Large intestine (tissue), 3 donors: ENCODE data around the gene SLC37A1. TPM values are rescaled to one million over a fixed set of nuclear protein-coding genes. Genes with fewer than 3 reads are reported as not detected.
A peak's percentile ranks its signal among the peaks of the same experiment; 100 is the strongest.
"Not testable (repeated sequence)": the region's sequence is repeated elsewhere in the genome, so short reads cannot be mapped to it uniquely, and the experiment has no call there.

ENCODE experiments used
- DNase-seq, 2 donors: peaks; one replicate each; pipeline versions ENCODE4 v3.0.0 to v3.0.0-alpha.2; 2013
- H3K27ac ChIP-seq: one replicate; pipeline ENCODE4 v1.5.1; 2013; ENCODE audit warnings: low read length
- H3K27me3 ChIP-seq: 2 replicates; pipeline ENCODE4 v1.6.1; 2013; ENCODE audit warnings: low read length; ENCODE audit not compliant: control insufficient read depth, insufficient read depth
- H3K36me3 ChIP-seq: 2 replicates; pipeline ENCODE4 v1.6.1; 2013; ENCODE audit warnings: low read length; ENCODE audit not compliant: control insufficient read depth, insufficient read depth
- H3K4me1 ChIP-seq: one replicate; pipeline ENCODE4 v1.6.1; 2013; ENCODE audit warnings: low read length; ENCODE audit not compliant: control insufficient read depth, insufficient read depth
- H3K4me3 ChIP-seq: one replicate; pipeline ENCODE4 v1.5.1; 2013; ENCODE audit warnings: low read length
- H3K9me3 ChIP-seq: one replicate; pipeline ENCODE4 v1.6.1; 2013; ENCODE audit warnings: mild to moderate bottlenecking, low read depth, low read length, moderate library complexity; ENCODE audit not compliant: control insufficient read depth
- WGBS: methylation state at CpG from one replicate; pipeline ENCODE4 v1.1.5; 2013; ENCODE audit warnings: low lambda C conversion rate; ENCODE audit not compliant: insufficient coverage; 5-methylcytosine and 5-hydroxymethylcytosine counted together
- polyA plus RNA-seq: library from polyadenylated mRNA; unstranded; fragments of 120-200 nt; gene quantifications from one replicate; pipeline ENCODE4 v1.2.1, GENCODE V29; 2013

Gene SLC37A1
- polyA plus RNA-seq, 1 donor, result 35.9 TPM

GRCh38 chr21:42623694-42624093 lies 110.0 kb downstream of the SLC37A1 start:
- H3K36me3 ChIP-seq, result no peaks in the 10 kb centered on the region
- no peak overlapping the region for H3K4me3 ChIP-seq
- WGBS, result no CpG with 5 or more reads among the region's 7 CpGs
- H3K9me3 ChIP-seq, result no peaks in the 10 kb centered on the region
- peaks cover 13% of the 10 kb centered on the region for H3K4me1 ChIP-seq
- H3K27ac ChIP-seq, result no peak overlapping the region
- H3K27me3 ChIP-seq, result peaks cover 2% of the 10 kb centered on the region
- DNase-seq, result no peak

- Histone ChIP-seq H3K36me3 (no peaks in the 10 kb centered on the region), H3K27me3 (no peaks in the 10 kb centered on the region), H3K9me3 (no peaks in the 10 kb centered on the region), H3K27ac (peak overlapping the region; percentile 10), H3K4me3 (no peak overlapping the region), H3K4me1 (peaks cover 13% of the 10 kb centered on the region)
- peak in 1 of 2 donors; percentile 29 for DNase-seq
- no CpG with 5 or more reads among the region's 13 CpGs for WGBS
These were observed 110.6 kb downstream of the SLC37A1 start for GRCh38 chr21:42624095-42624790.

GRCh38 chr21:42624936-42625335 lies 111.3 kb downstream of the SLC37A1 start:
- Histone ChIP-seq H3K36me3 (no peaks in the 10 kb centered on the region), H3K4me1 (peaks cover 13% of the 10 kb centered on the region), H3K4me3 (no peak overlapping the region), H3K9me3 (no peaks in the 10 kb centered on the region), H3K27ac (no peak overlapping the region), H3K27me3 (no peaks in the 10 kb centered on the region)
- no peak for DNase-seq
- WGBS, result no CpG with 5 or more reads among the region's 6 CpGs

- WGBS, result no CpG with 5 or more reads among the region's 14 CpGs
- H3K27ac ChIP-seq, result no peak overlapping the region
- no peaks in the 10 kb centered on the region for H3K36me3 ChIP-seq
- peaks cover 13% of the 10 kb centered on the region for H3K4me1 ChIP-seq
- no peaks in the 10 kb centered on the region for H3K9me3 ChIP-seq
- no peak for DNase-seq
- no peaks in the 10 kb centered on the region for H3K27me3 ChIP-seq
- H3K4me3 ChIP-seq, result no peak overlapping the region
These were observed 112.5 kb downstream of the SLC37A1 start for GRCh38 chr21:42626171-42626570.

- Histone ChIP-seq H3K27ac (no peak overlapping the region), H3K36me3 (no peaks in the 10 kb centered on the region), H3K4me3 (no peak overlapping the region), H3K4me1 (peaks cover 13% of the 10 kb centered on the region), H3K9me3 (no peaks in the 10 kb centered on the region), H3K27me3 (no peaks in the 10 kb centered on the region)
- DNase-seq, result peak in 1 of 2 donors; percentile 34
- no CpG with 5 or more reads among the region's 15 CpGs for WGBS
These were observed 114.1 kb downstream of the SLC37A1 start for GRCh38 chr21:42627527-42628289.

GRCh38 chr21:42628466-42629061 lies 114.9 kb downstream of the SLC37A1 start:
- H3K9me3 ChIP-seq, H3K36me3 ChIP-seq, H3K27ac ChIP-seq, DNase-seq, H3K4me3 ChIP-seq, H3K27me3 ChIP-seq: not testable (repeated sequence)
- WGBS, result 92% methylated on average over 2 of the region's 2 CpGs
- peaks cover 10% of the 10 kb centered on the region for H3K4me1 ChIP-seq

- no peaks in the 10 kb centered on the region for H3K27me3 ChIP-seq
- no peaks in the 10 kb centered on the region for H3K4me1 ChIP-seq
- no peak for DNase-seq
- no peak overlapping the region for H3K27ac ChIP-seq
- no peak overlapping the region for H3K4me3 ChIP-seq
- no peaks in the 10 kb centered on the region for H3K36me3 ChIP-seq
- no peaks in the 10 kb centered on the region for H3K9me3 ChIP-seq
- 80% methylated on average over 2 of the region's 9 CpGs for WGBS
These were observed 116.4 kb downstream of the SLC37A1 start for GRCh38 chr21:42629933-42630589.

- Histone ChIP-seq H3K9me3 (no peaks in the 10 kb centered on the region), H3K4me1 (no peaks in the 10 kb centered on the region), H3K27ac (no peak overlapping the region), H3K27me3 (no peaks in the 10 kb centered on the region), H3K4me3 (no peak overlapping the region), H3K36me3 (no peaks in the 10 kb centered on the region)
- 42% methylated on average over 2 of the region's 9 CpGs for whole genome bisulfite sequencing
- no peak for DNase-seq
These were observed 117.0 kb downstream of the SLC37A1 start for GRCh38 chr21:42630626-42631025.
